Fibroblast of pulmonary artery (primary cell): Measurements from ENCODE around the gene NR2F1.

ENCODE experiments used
- DNase-seq: peaks from one replicate; pipeline ENCODE4 v3.0.0-alpha.2; 2010; ENCODE audit warnings: low read depth
- H3K4me3 ChIP-seq: replicated peaks from 2 replicates; pipeline ENCODE4 v1.5.1; 2011; ENCODE audit warnings: low read depth, mild to moderate bottlenecking, control low read depth, low read length, moderate library complexity
- TF ChIP-seq, protein P1 (sequence below): IDR thresholded peaks from 2 replicates; pipeline ENCODE4 v1.5.1; 2011; ENCODE audit warnings: mild to moderate bottlenecking, control low read depth, low read length, inconsistent platforms; ENCODE audit errors: missing control alignments

Gene NR2F1

DNA sequence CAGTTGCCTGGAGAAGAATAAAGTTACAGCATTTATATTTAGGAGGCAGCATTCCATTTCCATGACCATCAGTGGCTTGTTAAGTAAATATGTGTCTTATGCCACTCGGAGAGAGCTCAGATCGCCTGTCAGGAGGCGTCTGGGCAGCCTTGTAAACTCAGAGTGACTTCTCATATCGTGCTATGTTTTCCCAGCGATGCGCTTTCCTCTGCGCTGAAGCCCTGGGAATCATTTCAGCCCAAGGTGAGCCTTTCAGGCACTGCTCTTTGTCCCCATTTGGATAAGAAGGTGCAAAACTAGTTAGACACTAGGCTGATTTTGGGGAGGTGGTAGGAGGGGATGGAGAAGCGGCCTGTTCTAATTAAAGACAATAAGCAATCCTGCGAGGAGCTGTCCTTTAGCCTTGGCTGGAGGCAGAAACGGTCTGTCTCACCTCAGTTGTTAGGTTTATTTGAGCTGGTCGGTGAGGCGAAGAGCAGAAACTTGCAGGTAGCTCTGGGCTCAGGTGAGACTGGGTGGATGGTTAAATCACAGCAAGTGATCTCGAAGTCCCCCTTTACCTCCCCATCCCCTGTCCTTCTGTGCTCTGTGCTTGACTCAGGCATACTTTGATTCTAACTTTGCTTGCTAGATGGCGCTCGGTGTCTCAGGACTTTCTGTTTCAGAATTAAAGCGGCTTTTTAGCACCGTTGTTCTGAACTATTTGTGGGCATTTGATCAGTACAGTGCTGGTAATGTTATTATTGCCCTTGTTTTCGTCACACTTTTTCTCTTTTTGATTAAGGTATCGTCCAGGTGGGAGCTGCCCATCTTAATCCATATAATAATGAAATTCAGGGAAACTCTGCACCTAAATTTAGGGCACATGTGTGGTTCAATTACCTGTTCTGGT is 24.6 kb downstream of the NR2F1 start:
- H3K4me3 ChIP-seq = peak overlapping the region; percentile 21

DNA sequence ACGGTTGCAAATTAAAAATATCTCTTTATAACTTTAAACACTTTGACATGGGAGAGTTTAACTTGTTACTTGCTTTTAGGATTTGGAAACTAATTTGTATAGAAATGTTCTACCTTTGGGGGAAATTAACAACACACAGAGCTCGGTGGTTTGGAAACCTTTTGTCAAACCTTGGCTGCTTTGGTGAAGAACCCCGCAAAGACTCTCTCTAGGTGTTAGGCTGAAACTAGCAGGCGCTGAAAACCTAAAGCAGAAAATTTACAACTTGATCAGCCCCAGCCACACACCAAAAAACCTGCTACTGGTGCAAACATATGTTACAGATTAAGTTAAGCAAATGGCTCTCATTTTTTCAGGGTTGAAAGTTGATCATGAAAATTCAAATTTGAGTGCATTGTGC is 25.8 kb downstream of the NR2F1 start:
- no peak for DNase-seq
- H3K4me3 ChIP-seq = no peak overlapping the region
- TF ChIP-seq, protein P1, sequence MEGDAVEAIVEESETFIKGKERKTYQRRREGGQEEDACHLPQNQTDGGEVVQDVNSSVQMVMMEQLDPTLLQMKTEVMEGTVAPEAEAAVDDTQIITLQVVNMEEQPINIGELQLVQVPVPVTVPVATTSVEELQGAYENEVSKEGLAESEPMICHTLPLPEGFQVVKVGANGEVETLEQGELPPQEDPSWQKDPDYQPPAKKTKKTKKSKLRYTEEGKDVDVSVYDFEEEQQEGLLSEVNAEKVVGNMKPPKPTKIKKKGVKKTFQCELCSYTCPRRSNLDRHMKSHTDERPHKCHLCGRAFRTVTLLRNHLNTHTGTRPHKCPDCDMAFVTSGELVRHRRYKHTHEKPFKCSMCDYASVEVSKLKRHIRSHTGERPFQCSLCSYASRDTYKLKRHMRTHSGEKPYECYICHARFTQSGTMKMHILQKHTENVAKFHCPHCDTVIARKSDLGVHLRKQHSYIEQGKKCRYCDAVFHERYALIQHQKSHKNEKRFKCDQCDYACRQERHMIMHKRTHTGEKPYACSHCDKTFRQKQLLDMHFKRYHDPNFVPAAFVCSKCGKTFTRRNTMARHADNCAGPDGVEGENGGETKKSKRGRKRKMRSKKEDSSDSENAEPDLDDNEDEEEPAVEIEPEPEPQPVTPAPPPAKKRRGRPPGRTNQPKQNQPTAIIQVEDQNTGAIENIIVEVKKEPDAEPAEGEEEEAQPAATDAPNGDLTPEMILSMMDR = no peak

More for the DNA sequence above, 24.6 kb downstream of the NR2F1 start:
- TF ChIP-seq, protein P1 = peak; percentile 70
- DNase-seq = peak; percentile 74

DNA sequence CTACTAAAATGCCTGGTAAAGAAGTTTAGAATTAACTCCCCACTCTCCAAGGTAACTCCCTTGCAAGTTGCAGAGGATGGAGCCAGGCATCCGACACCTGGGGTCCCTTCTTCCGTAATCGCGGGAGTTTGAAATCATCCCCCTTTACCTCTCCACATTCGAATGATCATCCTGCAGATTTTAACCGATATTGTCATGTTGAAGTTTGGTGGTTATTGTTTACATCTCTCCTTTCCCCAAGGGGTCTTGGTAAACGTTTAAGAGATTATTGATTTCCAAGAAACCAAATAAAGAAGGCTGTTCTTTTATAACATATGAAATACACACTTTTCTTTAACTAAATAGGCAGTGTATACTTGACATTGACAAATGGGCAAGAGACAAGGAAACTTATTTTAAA is 26.7 kb downstream of the NR2F1 start:
- H3K4me3 ChIP-seq = no peak overlapping the region
- DNase-seq = no peak
- TF ChIP-seq, protein P1 = no peak

DNA sequence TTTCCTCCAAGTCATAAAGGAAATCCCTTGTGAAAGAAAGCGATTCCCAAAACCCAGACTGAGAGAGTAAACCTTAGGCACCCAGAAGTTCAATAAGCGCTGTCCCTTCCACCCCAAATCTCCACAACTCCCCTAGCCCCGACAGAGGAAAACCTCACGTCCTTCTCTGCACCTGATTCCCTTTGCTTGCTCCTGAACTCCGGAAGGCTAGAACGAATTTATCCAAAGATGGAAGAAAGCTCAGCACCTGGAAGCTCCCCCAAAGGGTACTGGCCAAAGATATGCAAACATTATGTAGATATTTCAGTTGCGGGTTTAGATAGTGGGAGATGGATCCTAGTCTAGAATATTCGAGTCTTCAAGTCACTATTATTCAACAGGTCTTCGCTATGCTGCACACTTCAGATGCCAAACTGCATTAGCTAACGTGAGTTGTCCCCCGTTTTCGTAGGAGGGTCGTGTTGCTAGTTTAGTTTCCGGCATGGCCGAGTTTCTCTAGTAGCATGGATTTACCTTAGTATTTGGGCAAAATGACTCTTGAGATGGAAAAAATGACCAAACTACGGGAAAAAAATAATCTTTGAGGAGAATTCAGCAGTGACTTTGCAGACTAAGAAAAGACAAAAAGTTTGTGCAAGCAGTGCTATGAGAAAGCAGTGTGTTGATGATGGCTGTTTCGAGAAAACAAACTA is 27.7 kb downstream of the NR2F1 start:
- TF ChIP-seq, protein P1 = no peak
- no peak overlapping the region for H3K4me3 ChIP-seq
- no peak for DNase-seq

DNA sequence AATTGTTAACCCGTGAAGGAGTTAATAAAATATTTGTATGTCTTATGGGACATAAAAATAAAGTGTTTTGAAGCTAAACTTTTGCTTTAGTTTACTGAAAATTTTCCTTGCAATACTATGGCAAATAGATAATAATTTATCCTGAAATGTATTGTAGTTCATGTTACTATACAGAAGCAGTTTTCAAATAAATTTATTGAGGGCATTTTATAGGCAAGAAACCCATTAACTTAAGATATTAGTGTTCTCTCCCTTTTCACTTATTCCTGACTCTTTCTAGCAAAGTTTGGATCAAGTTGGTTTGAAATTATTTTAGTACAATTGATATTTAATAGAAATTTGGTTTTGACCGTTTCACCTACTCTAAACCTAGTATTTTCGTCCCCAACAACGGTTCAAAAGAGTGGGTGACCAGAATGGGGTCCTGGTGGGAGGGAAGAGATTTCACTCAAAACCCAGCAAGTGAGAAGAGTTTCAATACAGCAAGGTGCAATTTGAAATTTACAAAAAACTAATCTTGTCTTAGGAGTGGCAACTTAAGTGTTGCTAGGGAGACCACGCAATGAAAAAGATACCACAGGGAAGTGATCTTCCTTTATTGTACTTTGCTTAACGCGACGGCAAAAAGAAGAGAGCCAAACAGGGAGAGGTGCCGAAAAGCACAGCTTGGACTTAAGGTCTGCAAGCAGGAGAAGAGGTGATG is 28.4 kb downstream of the NR2F1 start:
- TF ChIP-seq, protein P1 = no peak
- no peak overlapping the region for H3K4me3 ChIP-seq

DNA sequence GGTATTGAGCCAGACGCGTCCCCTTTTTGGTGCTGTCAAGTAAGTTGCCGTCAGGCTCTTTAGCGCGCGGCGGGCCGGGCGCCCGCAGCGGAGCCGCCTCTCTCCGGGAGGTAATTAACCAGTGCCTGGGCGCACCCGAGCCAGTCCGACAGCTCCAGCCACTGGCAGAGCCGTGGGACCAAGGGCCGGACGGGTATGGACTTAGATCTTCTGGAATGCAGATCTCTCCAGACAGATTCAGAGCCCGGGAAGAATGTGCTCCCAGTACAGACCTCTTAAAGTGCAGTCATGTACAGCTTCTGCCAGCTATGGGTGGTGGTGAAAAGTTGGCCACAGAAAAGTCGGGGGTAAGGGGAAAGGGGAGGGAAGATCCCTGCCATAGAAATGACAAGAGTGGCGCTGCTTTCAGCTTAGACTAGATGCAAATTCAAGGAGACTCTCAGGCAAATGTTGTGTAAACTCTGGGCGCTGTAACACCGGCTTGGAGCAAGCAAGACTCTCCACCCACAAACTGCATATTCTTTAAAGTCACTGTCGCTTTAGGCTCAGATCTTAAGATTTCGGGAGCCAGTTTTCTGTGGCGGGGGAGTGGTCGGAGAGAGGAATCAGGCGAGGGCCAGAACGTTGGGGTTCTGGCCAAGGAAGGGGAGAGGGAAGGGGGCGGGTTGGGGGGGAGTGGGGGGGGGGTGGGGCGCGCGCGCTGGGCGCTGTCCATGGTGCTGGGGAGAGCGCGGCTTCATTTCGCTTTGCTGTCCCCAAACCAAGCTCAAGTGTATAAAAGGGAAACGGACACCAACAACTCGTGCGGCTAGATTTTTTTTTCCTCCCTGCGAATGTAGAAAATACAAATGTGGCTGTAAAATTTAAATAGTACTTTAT is 29.2 kb downstream of the NR2F1 start:
- H3K4me3 ChIP-seq = no peak overlapping the region
- TF ChIP-seq, protein P1 = no peak
- no peak for DNase-seq

More for the DNA sequence above, 28.4 kb downstream of the NR2F1 start:
- DNase-seq = no peak
